ENCODE results near the gene DTX3L. TPM values are rescaled to one million over a fixed set of nuclear protein-coding genes. Genes with fewer than 3 reads are reported as not detected.

The DTX3L gene
- total and polyA plus RNA-seq, 9 of the 15 experiments (the other 6 are each of a cell fraction or from before 2014, with no cell fraction given), result 2.3 to 6.5 (median 3.0) TPM

DNA sequence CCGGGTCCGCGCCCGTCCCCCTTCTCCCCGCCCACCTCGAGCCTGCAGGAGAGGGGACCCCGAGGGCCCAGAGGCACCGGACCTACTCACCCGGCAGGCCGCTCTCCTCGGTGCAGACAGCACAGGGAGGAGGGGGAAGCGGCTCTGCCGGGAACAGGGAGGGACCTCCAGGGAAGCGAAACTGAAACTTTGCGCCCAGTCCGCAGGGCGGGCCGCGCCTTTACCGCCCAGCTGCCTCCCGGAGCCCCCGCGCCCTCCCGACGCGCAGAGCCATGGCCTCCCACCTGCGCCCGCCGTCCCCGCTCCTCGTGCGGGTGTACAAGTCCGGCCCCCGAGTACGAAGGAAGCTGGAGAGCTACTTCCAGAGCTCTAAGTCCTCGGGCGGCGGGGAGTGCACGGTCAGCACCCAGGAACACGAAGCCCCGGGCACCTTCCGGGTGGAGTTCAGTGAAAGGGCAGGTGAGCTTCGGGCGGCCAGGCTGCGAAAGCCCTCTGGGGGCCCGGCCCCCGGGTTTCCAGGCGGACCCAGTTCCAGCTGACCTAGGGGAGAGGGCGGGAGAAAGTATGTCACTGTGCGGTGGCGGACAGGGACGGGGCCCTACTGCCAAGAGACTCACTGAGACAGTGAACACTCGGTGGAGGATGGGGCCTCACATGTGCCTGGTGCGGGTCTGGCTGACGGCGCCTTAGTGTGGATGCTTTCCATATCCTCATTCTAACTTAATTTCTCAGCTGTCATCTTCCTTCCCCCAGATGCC, at the start of gene DTX3L, which contains the start of gene PARP9 (continued):
- TF ChIP-seq, protein P1, sequence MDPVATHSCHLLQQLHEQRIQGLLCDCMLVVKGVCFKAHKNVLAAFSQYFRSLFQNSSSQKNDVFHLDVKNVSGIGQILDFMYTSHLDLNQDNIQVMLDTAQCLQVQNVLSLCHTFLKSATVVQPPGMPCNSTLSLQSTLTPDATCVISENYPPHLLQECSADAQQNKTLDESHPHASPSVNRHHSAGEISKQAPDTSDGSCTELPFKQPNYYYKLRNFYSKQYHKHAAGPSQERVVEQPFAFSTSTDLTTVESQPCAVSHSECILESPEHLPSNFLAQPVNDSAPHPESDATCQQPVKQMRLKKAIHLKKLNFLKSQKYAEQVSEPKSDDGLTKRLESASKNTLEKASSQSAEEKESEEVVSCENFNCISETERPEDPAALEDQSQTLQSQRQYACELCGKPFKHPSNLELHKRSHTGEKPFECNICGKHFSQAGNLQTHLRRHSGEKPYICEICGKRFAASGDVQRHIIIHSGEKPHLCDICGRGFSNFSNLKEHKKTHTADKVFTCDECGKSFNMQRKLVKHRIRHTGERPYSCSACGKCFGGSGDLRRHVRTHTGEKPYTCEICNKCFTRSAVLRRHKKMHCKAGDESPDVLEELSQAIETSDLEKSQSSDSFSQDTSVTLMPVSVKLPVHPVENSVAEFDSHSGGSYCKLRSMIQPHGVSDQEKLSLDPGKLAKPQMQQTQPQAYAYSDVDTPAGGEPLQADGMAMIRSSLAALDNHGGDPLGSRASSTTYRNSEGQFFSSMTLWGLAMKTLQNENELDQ (CRISPR knock-in tag; IDR thresholded peaks at IDR 0.05; ENCODE audit: borderline replicate concordance), result no peak
- no peak for TF ChIP-seq ZNF134 (CRISPR knock-in tag; conservative IDR thresholded peaks at IDR 0.05)
- TF ChIP-seq MCM3 (IDR thresholded peaks at IDR 0.05), result no peak
- TF ChIP-seq RBBP5 (IDR thresholded peaks at IDR 0.05; ENCODE audit: borderline replicate concordance, insufficient read depth, low read length, poor library complexity, severe bottlenecking), result peak; percentile 83
- TF ChIP-seq IRF2 (CRISPR knock-in tag; IDR thresholded peaks at IDR 0.05), result peak; percentile 96; the same call in 1 of the 2 replicates
- no peak for TF ChIP-seq BDP1 (IDR thresholded peaks at IDR 0.05; ENCODE audit: insufficient read depth, insufficient read length)
- TF ChIP-seq CREM (IDR thresholded peaks at IDR 0.05; ENCODE audit: low read depth), result peak; percentile 18; the same call in 1 of the 2 replicates
- TF ChIP-seq MEF2A (IDR thresholded peaks at IDR 0.05; ENCODE audit: control insufficient read depth, low read depth, low read length), result no peak
- TF ChIP-seq DACH1 (IDR thresholded peaks at IDR 0.05; ENCODE audit: partially characterized antibody), result no peak
- TF ChIP-seq HEY1 (CRISPR knock-in tag; IDR thresholded peaks at IDR 0.05; ENCODE audit: borderline replicate concordance), result no peak
- TF ChIP-seq TCFL5 (CRISPR knock-in tag; conservative IDR thresholded peaks at IDR 0.05), result no peak
- TF ChIP-seq NFIC (IDR thresholded peaks at IDR 0.05), result 0 out of 2 replicates have a peak, but pooled peaks have one; percentile 5
- TF ChIP-seq CGGBP1 (CRISPR knock-in tag; IDR thresholded peaks at IDR 0.05), result no peak
- TF ChIP-seq SIN3A (IDR thresholded peaks at IDR 0.05; ENCODE audit: borderline replicate concordance in 2 of 2, control insufficient read depth in 1 of 2, low read depth in 2 of 2, low read length in 2 of 2), result 0 out of 4 replicates have a peak, but pooled peaks of 1 of the 2 experiments have one; percentile 53
- TF ChIP-seq ZNF318 (IDR thresholded peaks at IDR 0.05; ENCODE audit: borderline replicate concordance in 1 of 2, low read depth in 1 of 2), result 0 out of 4 replicates have a peak, but pooled peaks of 1 of the 2 experiments have one; percentile 20

Measured in K562 (cell line).